GM12875 (cell line): ENCODE results near the gene XXYLT1.
"Not testable (repeated sequence)": the region's sequence is repeated elsewhere in the genome, so short reads cannot be mapped to it uniquely, and the experiment has no call there.

Experiments
- H3K4me3 ChIP-seq: one replicate; pipeline ENCODE4 v1.5.1; 2011; ENCODE audit warnings: low read depth, low read length, control low read depth
- CTCF ChIP-seq: IDR thresholded peaks from 2 replicates; pipeline ENCODE4 v1.5.1; 2011; ENCODE audit warnings: low read depth, mild to moderate bottlenecking, control low read depth, inconsistent platforms, low read length, moderate library complexity, borderline replicate concordance; ENCODE audit not compliant: insufficient read depth

Gene XXYLT1

GRCh38 chr3:195236076-195236798 is 34.7 kb downstream of the XXYLT1 start:
- no peak overlapping the region for H3K4me3 ChIP-seq
- no peak for TF ChIP-seq CTCF

GRCh38 chr3:195230244-195230643 is 40.7 kb downstream of the XXYLT1 start:
- no peak overlapping the region for H3K4me3 ChIP-seq
- TF ChIP-seq CTCF: no peak

- H3K4me3 ChIP-seq: not testable (repeated sequence)
Measured at GRCh38 chr3:195228886-195229285, 42.1 kb downstream of the XXYLT1 start.

GRCh38 chr3:195227871-195228270 is 43.1 kb downstream of the XXYLT1 start:
- no peak overlapping the region for H3K4me3 ChIP-seq
- TF ChIP-seq CTCF: no peak

- TF ChIP-seq CTCF: peak; percentile 37; the same call in 1 of the 2 replicates
- no peak overlapping the region for H3K4me3 ChIP-seq
Measured at GRCh38 chr3:195226900-195227447, 44.0 kb downstream of the XXYLT1 start.

- no peak for TF ChIP-seq CTCF
- no peak overlapping the region for H3K4me3 ChIP-seq
Measured at GRCh38 chr3:195226445-195226844, 44.5 kb downstream of the XXYLT1 start.

- no peak overlapping the region for H3K4me3 ChIP-seq
- no peak for TF ChIP-seq CTCF
Measured at GRCh38 chr3:195224980-195225580, 45.9 kb downstream of the XXYLT1 start.
